Nucleus accumbens (tissue), 56 donors: ENCODE measurements around the gene FOXO3B.
"Not testable (repeated sequence)": the region's sequence is repeated elsewhere in the genome, so short reads cannot be mapped to it uniquely, and the experiment has no call there.

Experiments used
- DNase-seq, 56 donors: peaks; one replicate each; lab custom pipeline; 2025; lab: John Stamatoyannopoulos, UW

FOXO3B gene

GRCh38 chr17:18661924-18662624 lies 20.0 kb downstream of the FOXO3B start:
- DNase-seq = not testable (repeated sequence)

GRCh38 chr17:18650094-18650493 lies 32.0 kb downstream of the FOXO3B start:
- DNase-seq = not testable (repeated sequence)

GRCh38 chr17:18644291-18644690 lies 37.8 kb downstream of the FOXO3B start, which contains the start of gene TBC1D28:
Gene TBC1D28, minus strand, starts transcription at chr17:18644391. Its CDS starts 3,039 bp downstream, at chr17:18641352.
- DNase-seq = not testable (repeated sequence)

GRCh38 chr17:18643124-18643523 lies 39.0 kb downstream of the FOXO3B start:
- DNase-seq = not testable (repeated sequence)

- DNase-seq = not testable (repeated sequence)
Measured at GRCh38 chr17:18638357-18638756, 43.8 kb downstream of the FOXO3B start.

GRCh38 chr17:18636237-18636636 lies 45.9 kb downstream of the FOXO3B start:
- not testable (repeated sequence) for DNase-seq

- DNase-seq = not testable (repeated sequence)
Measured at GRCh38 chr17:18635773-18636172, 46.3 kb downstream of the FOXO3B start.

GRCh38 chr17:18634550-18635263 lies 47.4 kb downstream of the FOXO3B start:
- not testable (repeated sequence) for DNase-seq
